Parathyroid adenoma (tissue), 2 donors: ENCODE data around the gene SMARCD3.

Experiments used
- H2AFZ ChIP-seq: fragments of 300-600 bp; sonication (generic); one replicate; pipeline ENCODE4 v1.7.0; 2017; ENCODE audit warnings: antibody characterized with exemption, mild to moderate bottlenecking
- H3K27ac ChIP-seq: fragments of 300-600 bp; sonication (generic); one replicate; pipeline ENCODE4 v1.7.0; 2017
- H3K27me3 ChIP-seq: fragments of 300-600 bp; sonication (generic); one replicate; pipeline ENCODE4 v1.7.0; 2017; ENCODE audit warnings: low read length; ENCODE audit not compliant: control insufficient read depth, insufficient read depth
- H3K36me3 ChIP-seq: fragments of 300-600 bp; sonication (generic); one replicate; pipeline ENCODE4 v1.7.0; 2017; ENCODE audit warnings: low read length; ENCODE audit not compliant: control insufficient read depth, insufficient read depth
- H3K4me1 ChIP-seq: fragments of 300-600 bp; sonication (generic); one replicate; pipeline ENCODE4 v1.7.0; 2017; ENCODE audit warnings: control low read depth
- H3K4me2 ChIP-seq: fragments of 300-600 bp; sonication (generic); one replicate; pipeline ENCODE4 v1.7.0; 2017; ENCODE audit warnings: low read length
- H3K4me3 ChIP-seq: fragments of 300-600 bp; sonication (generic); one replicate; pipeline ENCODE4 v1.7.0; 2017; ENCODE audit warnings: low read depth, low read length
- H3K79me2 ChIP-seq: fragments of 300-600 bp; sonication (generic); one replicate; pipeline ENCODE4 v1.7.0; 2017; ENCODE audit warnings: control low read depth
- H3K9ac ChIP-seq: fragments of 300-600 bp; sonication (generic); one replicate; pipeline ENCODE4 v1.7.0; 2017; ENCODE audit warnings: mild to moderate bottlenecking
- H3K9me3 ChIP-seq: fragments of 300-600 bp; sonication (generic); one replicate; pipeline ENCODE4 v1.7.0; 2017; ENCODE audit warnings: low read length; ENCODE audit not compliant: control insufficient read depth
- CTCF ChIP-seq: fragments of 300-600 bp; sonication (generic); IDR thresholded peaks from one replicate; pipeline ENCODE4 v1.7.0; 2017; ENCODE audit warnings: antibody characterized with exemption, mild to moderate bottlenecking
- donor health status: primary hyperparathyroidism.

SMARCD3 gene

GRCh38 chr7:151282111-151282510 is 33.6 kb upstream of the SMARCD3 start:
- Histone ChIP-seq H3K4me1 (no peaks in the 10 kb centered on the region), H3K9me3 (no peaks in the 10 kb centered on the region), H3K27me3 (no peaks in the 10 kb centered on the region), H3K4me2 (no peak overlapping the region), H2AFZ (no peak overlapping the region), H3K36me3 (no peaks in the 10 kb centered on the region), H3K27ac (no peak overlapping the region), H3K79me2 (no peaks in the 10 kb centered on the region), H3K9ac (no peak overlapping the region), H3K4me3 (no peak overlapping the region)
- no peak for TF ChIP-seq CTCF

GRCh38 chr7:151281686-151282085 is 33.2 kb upstream of the SMARCD3 start:
- no peaks in the 10 kb centered on the region for H3K4me1 ChIP-seq
- no peak overlapping the region for H3K4me2 ChIP-seq
- H3K4me3 ChIP-seq, result no peak overlapping the region
- no peak overlapping the region for H3K27ac ChIP-seq
- no peak for TF ChIP-seq CTCF
- no peaks in the 10 kb centered on the region for H3K27me3 ChIP-seq
- H3K36me3 ChIP-seq, result no peaks in the 10 kb centered on the region
- no peaks in the 10 kb centered on the region for H3K9me3 ChIP-seq
- H2AFZ ChIP-seq, result no peak overlapping the region
- no peaks in the 10 kb centered on the region for H3K79me2 ChIP-seq
- no peak overlapping the region for H3K9ac ChIP-seq

- Histone ChIP-seq H3K4me3 (no peak overlapping the region), H3K27me3 (no peaks in the 10 kb centered on the region), H3K4me1 (peaks cover 7% of the 10 kb centered on the region), H3K9ac (no peak overlapping the region), H2AFZ (no peak overlapping the region), H3K79me2 (no peaks in the 10 kb centered on the region), H3K36me3 (no peaks in the 10 kb centered on the region), H3K9me3 (no peaks in the 10 kb centered on the region), H3K27ac (no peak overlapping the region), H3K4me2 (no peak overlapping the region)
- no peak for TF ChIP-seq CTCF
Observed at GRCh38 chr7:151280388-151281019, 32.0 kb upstream of the SMARCD3 start.

- Histone ChIP-seq H2AFZ (no peak overlapping the region), H3K9ac (no peak overlapping the region), H3K27me3 (no peaks in the 10 kb centered on the region), H3K4me1 (peaks cover 7% of the 10 kb centered on the region), H3K4me3 (no peak overlapping the region), H3K27ac (no peak overlapping the region), H3K4me2 (no peak overlapping the region), H3K9me3 (no peaks in the 10 kb centered on the region), H3K36me3 (no peaks in the 10 kb centered on the region), H3K79me2 (no peaks in the 10 kb centered on the region)
- TF ChIP-seq CTCF, result no peak
Observed at GRCh38 chr7:151279868-151280267, 31.4 kb upstream of the SMARCD3 start.

GRCh38 chr7:151278949-151279348 is 30.5 kb upstream of the SMARCD3 start:
- H3K9ac ChIP-seq, result no peak overlapping the region
- no peak overlapping the region for H3K27ac ChIP-seq
- no peaks in the 10 kb centered on the region for H3K27me3 ChIP-seq
- no peak for TF ChIP-seq CTCF
- no peak overlapping the region for H3K4me2 ChIP-seq
- no peaks in the 10 kb centered on the region for H3K79me2 ChIP-seq
- no peaks in the 10 kb centered on the region for H3K9me3 ChIP-seq
- peaks cover 7% of the 10 kb centered on the region for H3K4me1 ChIP-seq
- no peak overlapping the region for H3K4me3 ChIP-seq
- H3K36me3 ChIP-seq, result no peaks in the 10 kb centered on the region
- no peak overlapping the region for H2AFZ ChIP-seq
